Liver (tissue), 9 donors: Measurements from ENCODE around the gene CTRB1. TPM values are rescaled to one million over a fixed set of nuclear protein-coding genes. Genes with fewer than 3 reads are reported as not detected.

ENCODE experiments used
- DNase-seq: peaks from one replicate; pipeline ENCODE4 v3.0.0-alpha.2; 2017; ENCODE audit warnings: low spot score
- H3K27ac ChIP-seq, 2 donors: one replicate each; pipeline ENCODE4 v1.7.0; 2013; ENCODE audit warnings: inconsistent platforms in 2 of 2, low read length in 2 of 2, control low read depth in 1 of 2, low read depth in 1 of 2, mild to moderate bottlenecking in 1 of 2
- H3K27me3 ChIP-seq, 4 donors: one replicate each; pipeline versions ENCODE4 v1.6.1 to v1.7.0; 2013; ENCODE audit warnings: low read length in 3 of 4, inconsistent platforms in 1 of 4, mild to moderate bottlenecking in 1 of 4, moderate library complexity in 1 of 4; ENCODE audit not compliant: control insufficient read depth in 4 of 4, insufficient read depth in 4 of 4
- H3K36me3 ChIP-seq, 4 donors: one replicate each; pipeline versions ENCODE4 v1.6.1 to v1.7.0; 2013; ENCODE audit warnings: low read length in 3 of 4, mild to moderate bottlenecking in 3 of 4, low read depth in 1 of 4, moderate library complexity in 1 of 4; ENCODE audit not compliant: control insufficient read depth in 4 of 4, insufficient read depth in 3 of 4
- H3K4me1 ChIP-seq, 4 donors: one replicate each; pipeline versions ENCODE4 v1.6.1 to v1.7.0; 2013; ENCODE audit warnings: low read length in 3 of 4, mild to moderate bottlenecking in 3 of 4, moderate library complexity in 1 of 4; ENCODE audit not compliant: control insufficient read depth in 4 of 4, insufficient read depth in 4 of 4
- H3K4me3 ChIP-seq, 3 donors: one replicate each; pipeline versions ENCODE4 v1.6.1 to v1.7.0; 2013; ENCODE audit warnings: low read length in 3 of 3, control low read depth in 1 of 3, low read depth in 1 of 3, mild to moderate bottlenecking in 1 of 3
- H3K9ac ChIP-seq, 2 donors: one replicate each; pipeline ENCODE4 v1.7.0; 2013; ENCODE audit warnings: low read length in 2 of 2, mild to moderate bottlenecking in 2 of 2, moderate library complexity in 2 of 2, control low read depth in 1 of 2, low read depth in 1 of 2
- H3K9me3 ChIP-seq, 4 donors: one replicate each; pipeline versions ENCODE4 v1.6.1 to v1.7.0; 2013; ENCODE audit warnings: low read length in 3 of 4; ENCODE audit not compliant: control insufficient read depth in 4 of 4
- EGR1 ChIP-seq, 2 donors: IDR thresholded peaks; 2 replicates each; pipeline ENCODE4 v1.6.1; 2016 to 2018; ENCODE audit warnings: antibody characterized with exemption in 2 of 2, low read depth in 2 of 2
- FOXA2 ChIP-seq: IDR thresholded peaks from 2 replicates; pipeline ENCODE4 v1.6.1; 2016; ENCODE audit warnings: antibody characterized with exemption
- GABPA ChIP-seq, 2 donors: IDR thresholded peaks in 1 of 2; conservative IDR thresholded peaks in 1 of 2; 2 replicates each; pipeline ENCODE4 v1.6.1; 2016; ENCODE audit warnings: antibody characterized with exemption in 2 of 2, mild to moderate bottlenecking in 1 of 2, moderate library complexity in 1 of 2
- HNF4G ChIP-seq: IDR thresholded peaks from 2 replicates; pipeline ENCODE4 v1.6.1; 2016; ENCODE audit warnings: antibody characterized with exemption
- JUND ChIP-seq, 2 donors: IDR thresholded peaks; 2 replicates each; pipeline ENCODE4 v1.6.1; 2016; ENCODE audit warnings: antibody characterized with exemption in 2 of 2
- NR2F2 ChIP-seq: IDR thresholded peaks from 2 replicates; pipeline ENCODE4 v1.6.1; 2016; ENCODE audit warnings: antibody characterized with exemption
- RAD21 ChIP-seq, 2 donors: IDR thresholded peaks; 2 replicates each; pipeline ENCODE4 v1.6.1; 2016; ENCODE audit warnings: antibody characterized with exemption in 2 of 2, mild to moderate bottlenecking in 2 of 2
- REST ChIP-seq: IDR thresholded peaks from 2 replicates; pipeline ENCODE4 v1.6.1; 2016; ENCODE audit warnings: antibody characterized with exemption, mild to moderate bottlenecking
- RXRA ChIP-seq, 2 donors: IDR thresholded peaks; 2 replicates each; pipeline ENCODE4 v1.6.1; 2017 to 2018; ENCODE audit warnings: antibody characterized with exemption in 2 of 2, mild to moderate bottlenecking in 1 of 2
- SP1 ChIP-seq: IDR thresholded peaks from 2 replicates; pipeline ENCODE4 v1.6.1; 2018; ENCODE audit warnings: antibody characterized with exemption, mild to moderate bottlenecking
- YY1 ChIP-seq: IDR thresholded peaks from 2 replicates; pipeline ENCODE4 v1.6.1; 2016; ENCODE audit warnings: antibody characterized with exemption, mild to moderate bottlenecking
- WGBS: extraction: QIAGEN DNeasy Blood & Tissue Kit; methylation state at CpG from one replicate; pipeline ENCODE4 v1.1.7; 2013; 5-methylcytosine and 5-hydroxymethylcytosine counted together
- polyA plus RNA-seq, 2 donors: library from polyadenylated mRNA; stranded (reverse) in 1 of 2; unstranded in 1 of 2; fragments of 200-250 nt in 1 of 2; fragments of >200 nt in 1 of 2; fragmentation: Nextera tagmentation in 1 of 2; extraction: Ambion mirVana in 1 of 2; gene quantifications; one replicate each; pipeline versions ENCODE4 v1.2.1 to v1.2.3, GENCODE V29; 2013 to 2015
- total RNA-seq, 2 donors: library from RNA; depleted of rRNA; stranded (reverse); fragments of >200 nt; gene quantifications; one replicate each; pipeline ENCODE4 v1.2.3, GENCODE V29; 2014
- TF ChIP-seq, protein P1 (sequence below): IDR thresholded peaks from 2 replicates; pipeline ENCODE4 v1.6.1; 2016; ENCODE audit warnings: antibody characterized with exemption
- TF ChIP-seq, protein P2 (sequence below): IDR thresholded peaks from 2 replicates; pipeline ENCODE4 v1.6.1; 2016; ENCODE audit warnings: antibody characterized with exemption
- TF ChIP-seq, protein P3 (sequence below): IDR thresholded peaks from 2 replicates; pipeline ENCODE4 v1.6.1; 2016; ENCODE audit warnings: antibody characterized with exemption
- donor health status: healthy.
- donor health status: healthy.
- donor health status: healthy.
- donor health status: healthy.
- donor health status: healthy.

Gene CTRB1
- total and polyA plus RNA-seq, 4 donors = not detected

GRCh38 chr16:75248142-75248535 lies 29.4 kb downstream of the CTRB1 start:
- Histone ChIP-seq H3K9ac (no peak overlapping the region), H3K4me3 (no peak overlapping the region), H3K4me1 (peaks cover 27 to 72% (median 47%) of the 10 kb centered on the region in 4 donors), H3K9me3 (no peaks in the 10 kb centered on the region), H3K27me3 (no peaks in the 10 kb centered on the region), H3K36me3 (no peaks in the 10 kb centered on the region), H3K27ac (peak overlapping the region; percentile 51 to 87)
- 60% methylated on average over 13 of the region's 13 CpGs for WGBS
- peak in 1 of 2 donors; percentile 10 for TF ChIP-seq RXRA (IDR thresholded peaks at IDR 0.05)
- TF ChIP-seq FOXA2 = no peak
- TF ChIP-seq NR2F2 = peak; percentile 21
- no peak for DNase-seq

- no peaks in the 10 kb centered on the region for H3K9me3 ChIP-seq
- no peak overlapping the region for H3K4me3 ChIP-seq
- H3K4me1 ChIP-seq = peaks cover 30 to 74% (median 48%) of the 10 kb centered on the region in 4 donors
- no peaks in the 10 kb centered on the region for H3K27me3 ChIP-seq
- no peak for DNase-seq
- H3K9ac ChIP-seq = no peak overlapping the region
- peak overlapping the region; percentile 51 to 87 for H3K27ac ChIP-seq
- TF ChIP-seq REST (no peak), YY1 (no peak), SP1 (no peak), FOXA2 (no peak), NR2F2 (no peak)
- TF ChIP-seq, protein P1, sequence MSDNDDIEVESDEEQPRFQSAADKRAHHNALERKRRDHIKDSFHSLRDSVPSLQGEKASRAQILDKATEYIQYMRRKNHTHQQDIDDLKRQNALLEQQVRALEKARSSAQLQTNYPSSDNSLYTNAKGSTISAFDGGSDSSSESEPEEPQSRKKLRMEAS = no peak
- 80% methylated on average over 17 of the region's 17 CpGs for WGBS
- H3K36me3 ChIP-seq = no peaks in the 10 kb centered on the region
Observed at GRCh38 chr16:75248536-75249380, 30.0 kb downstream of the CTRB1 start.

GRCh38 chr16:75249441-75249840 lies 30.7 kb downstream of the CTRB1 start:
- peak overlapping the region in 1 of 3 donors; percentile 88 for H3K4me3 ChIP-seq
- no peaks in the 10 kb centered on the region for H3K9me3 ChIP-seq
- no peaks in the 10 kb centered on the region for H3K36me3 ChIP-seq
- TF ChIP-seq REST (no peak), GABPA (IDR thresholded peaks at IDR 0.05 in 1 of 2, conservative IDR thresholded peaks at IDR 0.05 in 1 of 2) (no peak), EGR1 (IDR thresholded peaks at IDR 0.05; ENCODE audit: low read depth in 2 of 2) (no peak), RAD21 (IDR thresholded peaks at IDR 0.05) (no peak), SP1 (no peak), JUND (IDR thresholded peaks at IDR 0.05) (no peak), RXRA (IDR thresholded peaks at IDR 0.05) (no peak), HNF4G (no peak)
- TF ChIP-seq, protein P2, sequence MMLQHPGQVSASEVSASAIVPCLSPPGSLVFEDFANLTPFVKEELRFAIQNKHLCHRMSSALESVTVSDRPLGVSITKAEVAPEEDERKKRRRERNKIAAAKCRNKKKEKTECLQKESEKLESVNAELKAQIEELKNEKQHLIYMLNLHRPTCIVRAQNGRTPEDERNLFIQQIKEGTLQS = no peak
- TF ChIP-seq, protein P3, sequence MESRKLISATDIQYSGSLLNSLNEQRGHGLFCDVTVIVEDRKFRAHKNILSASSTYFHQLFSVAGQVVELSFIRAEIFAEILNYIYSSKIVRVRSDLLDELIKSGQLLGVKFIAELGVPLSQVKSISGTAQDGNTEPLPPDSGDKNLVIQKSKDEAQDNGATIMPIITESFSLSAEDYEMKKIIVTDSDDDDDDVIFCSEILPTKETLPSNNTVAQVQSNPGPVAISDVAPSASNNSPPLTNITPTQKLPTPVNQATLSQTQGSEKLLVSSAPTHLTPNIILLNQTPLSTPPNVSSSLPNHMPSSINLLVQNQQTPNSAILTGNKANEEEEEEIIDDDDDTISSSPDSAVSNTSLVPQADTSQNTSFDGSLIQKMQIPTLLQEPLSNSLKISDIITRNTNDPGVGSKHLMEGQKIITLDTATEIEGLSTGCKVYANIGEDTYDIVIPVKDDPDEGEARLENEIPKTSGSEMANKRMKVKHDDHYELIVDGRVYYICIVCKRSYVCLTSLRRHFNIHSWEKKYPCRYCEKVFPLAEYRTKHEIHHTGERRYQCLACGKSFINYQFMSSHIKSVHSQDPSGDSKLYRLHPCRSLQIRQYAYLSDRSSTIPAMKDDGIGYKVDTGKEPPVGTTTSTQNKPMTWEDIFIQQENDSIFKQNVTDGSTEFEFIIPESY = no peak
- no peak for DNase-seq
- peak overlapping the region; percentile 51 to 97 for H3K27ac ChIP-seq
- 81% methylated on average over 5 of the region's 5 CpGs for whole genome bisulfite sequencing
- H3K9ac ChIP-seq = peak overlapping the region in 1 of 2 donors; percentile 66
- H3K4me1 ChIP-seq = peaks cover 28 to 79% (median 48%) of the 10 kb centered on the region in 4 donors
- H3K27me3 ChIP-seq = no peaks in the 10 kb centered on the region
